Right lobe of liver (tissue), 4 donors: Measurements from ENCODE around the gene BACH2.

Experiments
- POLR2A ChIP-seq: fragments of 450-650 bp; IDR thresholded peaks from one replicate; pipeline ENCODE4 v1.6.1; 2017; ENCODE audit warnings: antibody characterized with exemption, mild to moderate bottlenecking
- TF ChIP-seq, protein P1 (sequence below), 4 donors: fragments of 200-600 bp in 3 of 4; fragments of 450-650 bp in 1 of 4; IDR thresholded peaks; one replicate each; pipeline versions ENCODE4 v1.5.1 to v1.8.0; 2016 to 2022; ENCODE audit warnings: antibody characterized with exemption in 4 of 4, mild to moderate bottlenecking in 2 of 4
- donor health status: DM: no; HTN: no; CAD: no.
- donor health status: DM: no; HTN: no; CAD: no.
- donor health status: DM: no; HTN: yes; CAD: no.

DNA sequence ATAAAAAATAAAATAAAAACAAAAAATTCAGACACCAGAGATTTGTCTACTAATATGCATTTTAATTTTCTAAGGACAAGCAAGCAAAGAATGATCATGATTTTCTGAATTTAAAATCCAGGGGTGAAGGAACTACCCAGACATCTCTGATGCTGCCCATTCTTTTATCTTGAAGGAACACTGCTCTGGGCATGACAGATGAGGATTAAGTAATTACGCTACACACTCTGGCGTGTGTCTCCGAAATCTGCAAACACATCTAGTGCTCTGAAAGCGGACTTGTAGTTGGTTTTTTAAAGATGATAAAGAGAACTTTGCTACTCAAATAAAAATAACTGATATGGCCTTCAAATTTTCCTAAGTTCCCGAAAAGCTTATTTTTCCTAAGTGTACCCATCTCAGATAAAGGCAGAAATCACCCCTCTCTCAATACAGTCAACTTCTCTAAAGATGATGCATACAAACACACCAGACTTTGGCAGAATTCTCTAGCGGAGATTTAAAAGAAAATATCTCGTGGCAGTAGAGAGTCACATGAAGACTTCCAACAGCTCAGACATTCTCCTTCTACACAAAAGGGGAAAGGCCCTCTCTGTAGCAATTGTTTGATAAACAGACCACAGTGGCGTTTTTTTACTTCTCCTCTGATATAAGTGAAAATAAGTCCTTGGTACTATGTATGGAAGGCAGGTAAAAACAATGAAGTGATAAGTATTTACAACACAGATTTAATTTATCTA, 133.8 kb downstream of the BACH2 start:
- no peak for TF ChIP-seq POLR2A
- TF ChIP-seq, protein P1, sequence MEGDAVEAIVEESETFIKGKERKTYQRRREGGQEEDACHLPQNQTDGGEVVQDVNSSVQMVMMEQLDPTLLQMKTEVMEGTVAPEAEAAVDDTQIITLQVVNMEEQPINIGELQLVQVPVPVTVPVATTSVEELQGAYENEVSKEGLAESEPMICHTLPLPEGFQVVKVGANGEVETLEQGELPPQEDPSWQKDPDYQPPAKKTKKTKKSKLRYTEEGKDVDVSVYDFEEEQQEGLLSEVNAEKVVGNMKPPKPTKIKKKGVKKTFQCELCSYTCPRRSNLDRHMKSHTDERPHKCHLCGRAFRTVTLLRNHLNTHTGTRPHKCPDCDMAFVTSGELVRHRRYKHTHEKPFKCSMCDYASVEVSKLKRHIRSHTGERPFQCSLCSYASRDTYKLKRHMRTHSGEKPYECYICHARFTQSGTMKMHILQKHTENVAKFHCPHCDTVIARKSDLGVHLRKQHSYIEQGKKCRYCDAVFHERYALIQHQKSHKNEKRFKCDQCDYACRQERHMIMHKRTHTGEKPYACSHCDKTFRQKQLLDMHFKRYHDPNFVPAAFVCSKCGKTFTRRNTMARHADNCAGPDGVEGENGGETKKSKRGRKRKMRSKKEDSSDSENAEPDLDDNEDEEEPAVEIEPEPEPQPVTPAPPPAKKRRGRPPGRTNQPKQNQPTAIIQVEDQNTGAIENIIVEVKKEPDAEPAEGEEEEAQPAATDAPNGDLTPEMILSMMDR (IDR thresholded peaks at IDR 0.05), result no peak
